OCI-LY3 (cell line): ENCODE measurements around the gene KRTAP5-5.

Experiments used
- H2AFZ ChIP-seq: fragments of 200-600, 300-600 bp; shearing (Covaris generic); 2 replicates; pipeline ENCODE4 v1.6.0; 2014; ENCODE audit warnings: antibody characterized with exemption, low read depth, low read length
- H3K27ac ChIP-seq: fragments of 200-600, 300-600 bp; sonication (generic); 2 replicates; pipeline ENCODE4 v1.5.1; 2014; ENCODE audit warnings: mild to moderate bottlenecking, low read length, moderate library complexity, mixed read lengths
- H3K27me3 ChIP-seq: fragments of 200-600, 300-600 bp; sonication (generic); 2 replicates; pipeline ENCODE4 v1.6.1; 2014; ENCODE audit warnings: low read depth, low read length, mixed read lengths
- H3K36me3 ChIP-seq: fragments of 200-600, 300-600 bp; sonication (generic); replicated peaks from 2 replicates; pipeline ENCODE3; 2014; ENCODE audit warnings: low read depth, low read length, mixed read lengths
- H3K4me1 ChIP-seq: fragments of 300-600, 200-600 bp; sonication (generic); 2 replicates; pipeline ENCODE4 v1.6.1; 2014; ENCODE audit warnings: low read length, mixed read lengths
- H3K4me2 ChIP-seq: fragments of 200-600, 300-600 bp; sonication (generic); 2 replicates; pipeline ENCODE4 v1.6.1; 2014; ENCODE audit warnings: low read length, mixed read lengths
- H3K4me3 ChIP-seq: fragments of 300-600, 200-600 bp; sonication (generic); 2 replicates; pipeline ENCODE4 v1.5.1; 2014; ENCODE audit warnings: antibody characterized with exemption, mild to moderate bottlenecking, low read length, moderate library complexity
- H3K79me2 ChIP-seq: fragments of 300-600, 200-600 bp; shearing (Covaris generic); 2 replicates; pipeline ENCODE4 v1.6.1; 2014; ENCODE audit warnings: mild to moderate bottlenecking, low read length, mixed read lengths
- H3K9ac ChIP-seq: fragments of 300-600, 200-600 bp; shearing (Covaris generic); 2 replicates; pipeline ENCODE4 v1.6.0; 2014; ENCODE audit warnings: mild to moderate bottlenecking, low read length, moderate library complexity
- H3K9me3 ChIP-seq: fragments of 200-600, 300-600 bp; shearing (Covaris generic); 2 replicates; pipeline ENCODE4 v1.6.1; 2014; ENCODE audit warnings: low read length, mixed read lengths; ENCODE audit not compliant: insufficient read depth
- H4K20me1 ChIP-seq: fragments of 200-600, 300-600 bp; sonication (generic); 2 replicates; pipeline ENCODE4 v1.6.1; 2016; ENCODE audit warnings: low read length, mixed read lengths; ENCODE audit not compliant: insufficient read depth
- CTCF ChIP-seq: fragments of 200-600, 300-600 bp; sonication (generic); IDR thresholded peaks from 2 replicates; pipeline ENCODE4 v1.5.1; 2014; ENCODE audit warnings: antibody characterized with exemption, low read length, low read depth
- EZH2phosphoT487 ChIP-seq: fragments of 200-600 bp; shearing (Covaris generic); IDR thresholded peaks from 2 replicates; pipeline ENCODE4 v1.6.1; 2018; ENCODE audit warnings: antibody characterized with exemption, mixed run types, low read depth

Gene KRTAP5-5

DNA sequence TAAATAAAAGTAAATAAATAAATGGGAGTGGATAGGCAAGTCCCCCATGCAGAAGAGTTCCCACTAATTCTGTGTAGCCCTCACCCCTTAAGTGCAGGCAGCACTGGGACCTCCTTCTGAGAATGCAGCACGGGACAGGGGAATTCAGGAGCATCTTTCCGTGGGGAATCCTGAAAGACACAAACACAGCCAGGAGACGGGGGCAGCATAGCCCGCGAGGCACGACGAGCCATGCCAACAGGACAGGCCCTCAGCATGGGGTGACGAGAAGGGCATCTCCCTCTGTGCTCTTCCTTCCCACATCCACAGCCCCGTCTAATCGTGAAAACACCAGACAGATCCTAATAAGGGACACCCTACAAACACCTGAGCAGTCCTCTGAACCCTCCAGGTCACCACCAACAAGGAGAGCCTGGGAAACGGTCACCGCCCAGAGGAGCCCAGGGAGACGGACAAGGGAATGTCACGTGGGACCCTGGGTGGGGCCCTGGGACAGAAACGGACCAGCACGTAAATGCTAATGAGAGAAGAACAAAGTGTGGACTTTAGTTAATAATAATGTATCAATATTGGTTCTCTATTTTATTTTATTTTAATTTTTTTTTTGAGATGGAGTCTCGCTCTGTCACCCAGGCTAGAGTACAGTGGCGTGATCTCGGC is 6.8 kb downstream of the KRTAP5-5 start:
- Histone ChIP-seq H2AFZ (no peak overlapping the region), H3K4me1 (no peaks in the 10 kb centered on the region), H4K20me1 (no peaks in the 10 kb centered on the region), H3K27me3 (peaks cover 36% of the 10 kb centered on the region), H3K4me3 (no peak overlapping the region), H3K4me2 (no peak overlapping the region), H3K9ac (no peak overlapping the region), H3K9me3 (no peaks in the 10 kb centered on the region), H3K27ac (no peak overlapping the region), H3K36me3 (no peaks in the 10 kb centered on the region), H3K79me2 (no peaks in the 10 kb centered on the region)
- no peak for TF ChIP-seq EZH2phosphoT487
- no peak for TF ChIP-seq CTCF

DNA sequence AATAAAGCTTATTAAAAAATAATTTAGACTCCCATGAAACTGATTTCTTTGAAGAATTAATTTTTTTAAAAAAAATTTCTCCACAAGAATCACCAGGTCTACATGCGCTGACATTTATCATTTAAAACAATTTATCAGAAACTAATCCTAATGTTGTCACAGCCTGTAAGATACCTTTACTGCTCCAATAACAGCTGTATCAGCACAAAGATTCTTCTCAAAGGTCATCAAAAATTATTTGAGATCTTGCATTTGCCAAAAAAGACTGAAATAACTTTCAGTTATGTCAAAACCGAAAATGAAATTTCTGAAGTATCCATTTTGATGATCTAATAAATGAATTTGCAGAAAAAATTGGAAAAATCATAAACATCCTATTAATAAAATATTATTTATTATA is 8.1 kb downstream of the KRTAP5-5 start:
- H3K27ac ChIP-seq = no peak overlapping the region
- TF ChIP-seq EZH2phosphoT487 = no peak
- TF ChIP-seq CTCF = no peak
- no peak overlapping the region for H3K4me3 ChIP-seq
- H4K20me1 ChIP-seq = no peaks in the 10 kb centered on the region
- no peaks in the 10 kb centered on the region for H3K4me1 ChIP-seq
- no peaks in the 10 kb centered on the region for H3K9me3 ChIP-seq
- no peak overlapping the region for H2AFZ ChIP-seq
- peaks cover 25% of the 10 kb centered on the region for H3K27me3 ChIP-seq
- no peak overlapping the region for H3K4me2 ChIP-seq
- no peak overlapping the region for H3K9ac ChIP-seq
- H3K79me2 ChIP-seq = no peaks in the 10 kb centered on the region
- H3K36me3 ChIP-seq = no peaks in the 10 kb centered on the region

DNA sequence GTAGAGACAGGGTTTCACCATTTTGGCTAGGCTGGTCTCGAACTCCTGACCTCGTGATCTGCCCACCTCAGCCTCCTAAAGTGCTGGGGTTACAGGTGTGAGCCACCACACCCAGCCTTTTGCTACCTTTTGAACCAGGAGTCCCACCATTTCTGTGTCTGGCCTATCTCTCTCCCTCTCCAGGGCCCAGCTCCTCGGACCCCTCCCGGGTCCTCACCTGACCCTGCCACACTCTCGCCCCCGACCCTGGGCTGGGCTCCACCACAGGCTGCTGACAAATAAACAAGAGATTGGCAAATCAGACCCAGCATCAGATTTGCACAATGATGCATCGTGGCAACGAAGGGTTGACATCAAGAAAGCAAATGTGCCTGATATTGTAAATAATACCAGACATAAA is 8.8 kb downstream of the KRTAP5-5 start:
- no peaks in the 10 kb centered on the region for H3K36me3 ChIP-seq
- H3K27ac ChIP-seq = no peak overlapping the region
- H4K20me1 ChIP-seq = no peaks in the 10 kb centered on the region
- H3K27me3 ChIP-seq = peaks cover 21% of the 10 kb centered on the region
- H3K4me3 ChIP-seq = no peak overlapping the region
- H3K9me3 ChIP-seq = no peaks in the 10 kb centered on the region
- no peaks in the 10 kb centered on the region for H3K79me2 ChIP-seq
- H3K4me2 ChIP-seq = no peak overlapping the region
- TF ChIP-seq CTCF (no peak), EZH2phosphoT487 (no peak)
- H2AFZ ChIP-seq = no peak overlapping the region
- H3K9ac ChIP-seq = no peak overlapping the region
- H3K4me1 ChIP-seq = no peaks in the 10 kb centered on the region

GRCh38 chr11:1639102-1639620 is 9.6 kb downstream of the KRTAP5-5 start:
- no peak overlapping the region for H2AFZ ChIP-seq
- H3K27ac ChIP-seq = no peak overlapping the region
- no peak for TF ChIP-seq CTCF
- no peak for TF ChIP-seq EZH2phosphoT487
- no peaks in the 10 kb centered on the region for H4K20me1 ChIP-seq
- no peaks in the 10 kb centered on the region for H3K36me3 ChIP-seq
- H3K4me2 ChIP-seq = no peak overlapping the region
- H3K27me3 ChIP-seq = peaks cover 17% of the 10 kb centered on the region; the same call in 1 of the 2 replicates
- H3K79me2 ChIP-seq = no peaks in the 10 kb centered on the region
- no peaks in the 10 kb centered on the region for H3K9me3 ChIP-seq
- H3K4me3 ChIP-seq = no peak overlapping the region
- H3K9ac ChIP-seq = no peak overlapping the region
- no peaks in the 10 kb centered on the region for H3K4me1 ChIP-seq
